GM12878 (cell line): Measurements from ENCODE around the gene HCFC1. TPM values are rescaled to one million over a fixed set of nuclear protein-coding genes. Genes with fewer than 3 reads are reported as not detected.

Experiments
- CEBPZ ChIP-seq: fragments of 150-350 bp; IDR thresholded peaks from 2 replicates; pipeline ENCODE4 v1.6.1; 2016; ENCODE audit warnings: low read depth, low read length
- E4F1 ChIP-seq: fragments of 450-650 bp; IDR thresholded peaks from 2 replicates; pipeline ENCODE4 v1.6.1; 2018; ENCODE audit warnings: borderline replicate concordance, mild to moderate bottlenecking; ENCODE audit not compliant: partially characterized antibody
- TAF1 ChIP-seq: IDR thresholded peaks from 2 replicates; pipeline ENCODE4 v1.6.1; 2011; ENCODE audit warnings: mild to moderate bottlenecking, low read depth, low read length, borderline replicate concordance
- polyA plus RNA-seq, 11 experiments: library from polyadenylated mRNA; depleted of rRNA in 4 of 11; unstranded in 6 of 11; stranded (reverse) in 5 of 11; fragments of >200 nt; fragmentation: Nextera tagmentation in 4 of 11; fragmentation: Illumina TruSeq in 1 of 11; extraction: Ambion mirVana in 4 of 11; extraction: Trizol in 1 of 11; gene quantifications; 1 replicate in 1 of 11; 2 replicates in 10 of 11; pipeline versions ENCODE4 v1.2.1 to v1.2.3, GENCODE V29; 2011 to 2016; ENCODE audit warnings: inconsistent platforms in 2 of 11, missing spikeins in 2 of 11, low read depth in 1 of 11
- total RNA-seq, 4 experiments: library from RNA; depleted of rRNA in 3 of 4; stranded (reverse); fragments of >200 nt in 3 of 4; fragmentation: Illumina TruSeq in 1 of 4; extraction: Trizol in 1 of 4; gene quantifications; 2 replicates each; pipeline versions ENCODE4 v1.2.1 to v1.2.3, GENCODE V29; 2013 to 2021

HCFC1 gene
- total and polyA plus RNA-seq, 10 of the 15 experiments (the other 5 are each of a cell fraction or from before 2014, with no cell fraction given) = 3.9 to 92.7 (median 23.5) TPM

- TF ChIP-seq CEBPZ (no peak), E4F1 (no peak), TAF1 (peak; percentile 84)
Measured at GRCh38 chrX:153925387-153925738, 46.3 kb downstream of the HCFC1 start (continued).
